DMS114 treated with DMSO at 0.1 percent for 48 hours (cell line): Measurements from ENCODE around the gene DLX1.
"Not testable (repeated sequence)": the region's sequence is repeated elsewhere in the genome, so short reads cannot be mapped to it uniquely, and the experiment has no call there.

Source experiments
- DNase-seq: peaks from one replicate; lab custom pipeline; 2025; ENCODE audit not compliant: unreplicated experiment; lab: John Stamatoyannopoulos, UW

Gene DLX1

DNA sequence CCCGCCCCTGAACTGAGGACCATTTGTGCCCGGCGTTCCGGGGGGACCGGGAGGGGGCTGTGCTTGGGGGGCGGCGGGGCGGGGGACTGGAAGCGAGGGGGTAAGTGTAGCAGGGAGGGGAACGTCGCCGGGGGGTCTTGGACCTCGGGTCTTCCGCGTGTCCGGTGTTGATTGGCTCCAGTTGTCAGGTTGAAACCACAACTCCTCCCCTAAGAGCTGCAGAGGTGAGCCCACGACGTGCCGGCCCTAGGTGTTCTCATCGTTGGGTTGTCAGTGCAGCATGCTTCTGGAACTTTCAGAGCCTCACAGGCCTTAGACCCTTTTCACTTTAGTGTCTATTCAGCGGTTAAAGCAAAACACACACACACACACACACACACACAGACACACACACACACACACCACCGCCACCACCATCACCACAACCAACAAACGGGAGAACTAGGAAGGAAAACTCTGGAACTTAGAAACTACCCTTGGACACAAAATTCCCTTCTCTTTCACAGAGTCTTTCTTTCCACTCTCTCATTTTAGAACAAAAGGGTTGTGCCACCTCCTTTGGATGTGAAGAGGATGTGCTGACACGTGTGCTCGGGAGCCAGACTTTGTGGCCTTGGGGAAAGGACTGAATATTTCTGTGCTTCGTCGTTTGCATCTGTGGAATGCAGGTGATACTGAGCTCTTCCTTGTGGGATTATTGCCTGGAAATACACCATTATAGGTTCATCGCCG lies 24.1 kb downstream of the DLX1 start:
- no peak for DNase-seq

DNA sequence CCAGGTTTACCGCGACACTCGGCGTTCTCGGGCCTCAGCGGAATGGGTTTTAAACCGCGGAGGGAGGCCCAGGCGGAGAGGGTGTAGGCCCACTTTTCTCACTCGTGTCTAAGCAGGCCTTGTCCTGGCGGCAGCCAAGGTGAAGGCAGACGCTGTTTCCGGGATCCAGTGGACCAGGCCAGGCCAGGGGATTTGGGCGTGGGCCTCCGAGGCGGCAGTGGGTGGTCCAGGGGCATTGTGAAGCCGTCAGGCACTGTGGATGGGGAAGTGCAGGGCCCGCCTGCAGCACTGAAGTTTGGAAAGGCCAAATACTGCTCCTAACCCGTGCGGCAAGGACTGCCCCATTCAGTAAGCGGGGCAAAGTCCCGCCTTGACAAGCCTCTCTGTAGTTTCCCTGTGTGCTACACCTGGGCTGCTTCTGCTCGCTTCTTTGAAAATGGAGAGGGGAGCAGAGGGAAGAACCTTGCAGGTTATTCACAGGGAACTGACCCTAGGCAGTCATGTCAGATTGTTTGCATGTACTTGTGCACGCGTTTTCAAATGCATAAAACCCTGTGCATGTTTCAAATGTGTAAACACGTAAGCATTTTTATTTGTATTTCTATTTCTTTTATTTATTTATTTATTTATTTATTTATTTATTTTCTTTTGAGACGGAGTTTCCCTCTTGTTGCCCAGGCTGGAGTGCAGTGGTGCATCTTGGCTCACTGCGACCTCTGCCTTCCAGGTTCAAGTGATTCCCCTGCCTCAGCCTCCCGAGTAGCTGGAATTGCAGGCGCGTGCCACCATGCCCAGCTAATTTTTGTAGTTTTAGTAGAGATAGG lies 24.9 kb downstream of the DLX1 start:
- no peak for DNase-seq

DNA sequence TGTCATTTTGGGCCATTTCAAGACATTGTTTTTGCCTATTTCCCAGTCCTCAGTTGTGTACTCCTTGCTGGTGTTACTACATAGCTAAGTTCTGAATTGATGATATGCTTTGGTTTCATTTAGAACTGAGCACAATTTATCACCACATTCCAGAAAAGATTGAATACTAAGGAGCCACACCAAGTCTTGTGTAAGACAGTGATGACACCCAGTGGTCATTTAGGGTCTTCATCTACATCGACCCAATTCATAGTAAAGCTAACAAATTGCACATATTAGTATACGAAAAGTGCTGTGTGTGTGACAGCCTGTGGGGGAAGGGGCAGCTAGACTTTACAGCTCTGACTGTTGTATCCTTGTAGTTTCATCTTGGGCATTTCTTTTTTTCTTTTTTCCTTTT lies 28.3 kb downstream of the DLX1 start:
- no peak for DNase-seq

DNA sequence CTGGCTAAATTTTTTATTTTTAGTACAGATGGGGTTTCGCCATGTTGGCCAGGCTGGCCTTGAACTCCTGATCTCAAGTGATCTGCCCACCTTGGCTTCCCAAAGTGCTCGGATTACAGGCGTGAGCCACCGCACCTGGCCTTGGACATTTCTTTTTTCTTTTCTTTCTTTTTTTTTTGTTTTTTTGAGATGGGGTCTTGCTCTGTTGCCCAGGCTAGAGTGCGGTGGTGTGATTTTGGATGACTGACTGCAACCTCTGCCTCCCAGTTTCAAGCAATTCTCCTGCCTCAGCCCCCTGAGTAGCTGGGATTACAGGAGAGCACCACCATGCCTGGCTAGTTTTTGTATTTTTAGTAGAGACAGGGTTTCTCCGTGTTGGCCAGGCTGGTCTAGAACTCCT lies 28.9 kb downstream of the DLX1 start:
- not testable (repeated sequence) for DNase-seq

DNA sequence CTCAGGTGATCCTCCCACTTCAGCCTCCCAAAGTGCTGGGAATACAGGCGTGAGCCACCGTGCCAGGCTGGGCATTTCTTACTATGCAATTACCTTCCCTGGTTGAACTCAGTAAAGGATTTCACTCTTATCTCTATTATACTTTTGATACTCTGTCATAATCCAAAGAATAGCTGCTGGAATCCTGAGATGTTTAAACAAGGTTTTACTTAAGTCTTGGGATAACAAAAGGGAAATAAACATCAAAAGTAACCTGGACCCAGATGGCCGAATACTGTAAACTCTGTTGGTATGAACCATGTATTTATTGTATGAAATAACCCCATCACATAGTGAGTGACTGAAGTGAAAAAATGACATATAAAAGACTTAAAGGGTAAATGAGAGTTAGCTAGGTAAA lies 29.3 kb downstream of the DLX1 start:
- no peak for DNase-seq

DNA sequence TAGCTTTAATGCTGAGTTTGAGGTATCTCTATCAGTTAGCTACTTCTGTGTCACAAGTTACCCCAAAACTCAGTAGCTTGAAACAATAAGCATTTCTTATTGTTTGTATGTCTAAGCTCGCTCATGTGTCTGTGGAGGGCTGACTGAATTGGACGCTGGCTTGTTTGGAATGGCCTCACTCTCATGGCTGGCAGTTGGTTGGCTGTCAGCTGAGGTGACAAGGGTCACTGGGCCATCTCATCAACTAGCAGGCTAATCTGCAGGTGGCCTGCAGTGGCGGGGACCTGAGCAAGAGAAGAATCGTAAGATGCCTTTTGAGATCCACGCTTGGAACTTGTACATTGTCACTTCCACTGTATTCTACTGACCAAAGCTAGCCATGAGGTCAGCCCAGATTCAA lies 30.8 kb downstream of the DLX1 start:
- DNase-seq: no peak

DNA sequence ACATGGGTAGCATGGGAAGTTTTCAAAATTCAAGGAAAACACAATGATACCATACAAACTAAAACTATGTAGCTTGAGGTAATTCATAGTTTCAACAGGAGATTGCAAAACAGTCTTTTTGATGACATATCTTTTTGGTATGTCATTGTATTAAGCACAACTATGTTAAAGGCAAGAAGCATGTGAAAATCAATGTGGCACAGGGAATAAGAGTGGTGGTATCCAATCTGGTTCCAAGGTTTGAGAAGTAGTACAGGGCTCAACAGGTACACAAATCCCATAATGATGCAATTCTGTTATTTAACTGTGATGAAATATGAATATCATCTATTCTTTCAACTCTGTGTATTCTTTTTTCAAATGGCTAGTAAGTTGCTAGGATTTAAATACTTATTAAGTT lies 33.8 kb downstream of the DLX1 start:
- no peak for DNase-seq

DNA sequence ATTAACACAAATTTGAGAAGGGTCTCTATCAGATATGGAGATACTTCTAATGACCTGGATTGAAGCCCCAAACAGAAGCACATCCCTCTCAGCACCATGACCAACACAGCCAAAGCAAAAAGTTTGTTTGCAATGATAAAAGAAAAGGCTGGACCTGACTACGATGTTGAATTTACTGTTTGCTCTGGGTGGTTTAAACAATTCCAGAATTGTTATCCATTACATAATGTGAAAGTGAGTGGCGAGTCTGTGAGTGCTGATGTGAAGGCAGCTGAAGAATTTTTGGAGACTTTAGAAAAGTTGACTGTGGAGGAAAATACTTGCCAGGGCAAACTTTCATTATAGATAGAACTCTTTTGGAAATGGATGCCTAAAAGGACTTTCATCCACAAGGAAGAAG lies 34.8 kb downstream of the DLX1 start:
- no peak for DNase-seq

DNA sequence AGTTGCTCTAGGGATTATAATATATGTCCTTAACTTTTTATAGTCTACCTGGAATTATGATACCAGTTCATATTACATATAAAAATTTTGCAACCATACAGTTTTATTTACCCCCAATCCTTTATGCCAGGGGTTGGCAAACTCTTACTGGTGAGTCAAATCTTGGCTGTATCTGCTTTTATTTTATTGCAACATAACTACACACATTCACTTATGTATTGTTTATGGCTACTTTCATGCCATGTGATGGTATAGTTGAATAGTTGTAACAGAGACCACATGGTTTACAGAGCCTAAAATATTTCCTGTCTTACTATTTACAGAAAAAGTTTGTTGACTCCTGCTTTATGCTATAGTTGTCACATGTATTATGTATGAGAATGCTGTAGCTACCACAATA lies 43.2 kb downstream of the DLX1 start:
- no peak for DNase-seq

DNA sequence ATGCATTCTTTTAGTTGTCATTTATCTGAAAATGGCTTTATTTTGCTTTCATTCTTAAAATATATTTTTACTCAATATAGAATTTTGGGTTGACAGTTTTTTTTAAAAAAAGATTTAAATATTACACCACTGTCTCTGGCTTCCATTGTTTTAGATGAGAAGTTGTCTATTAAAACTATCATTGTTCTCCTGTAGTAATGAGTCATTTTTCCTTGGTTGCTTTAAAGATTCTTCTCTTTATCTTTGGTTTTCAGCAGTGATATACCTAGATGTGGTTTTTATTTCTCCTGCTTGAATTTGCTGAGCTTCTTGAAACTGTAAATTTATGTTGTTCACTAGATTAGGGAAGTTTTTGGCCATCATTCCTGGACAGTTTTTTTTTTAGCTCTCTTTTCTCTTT lies 44.1 kb downstream of the DLX1 start:
- DNase-seq: no peak

DNA sequence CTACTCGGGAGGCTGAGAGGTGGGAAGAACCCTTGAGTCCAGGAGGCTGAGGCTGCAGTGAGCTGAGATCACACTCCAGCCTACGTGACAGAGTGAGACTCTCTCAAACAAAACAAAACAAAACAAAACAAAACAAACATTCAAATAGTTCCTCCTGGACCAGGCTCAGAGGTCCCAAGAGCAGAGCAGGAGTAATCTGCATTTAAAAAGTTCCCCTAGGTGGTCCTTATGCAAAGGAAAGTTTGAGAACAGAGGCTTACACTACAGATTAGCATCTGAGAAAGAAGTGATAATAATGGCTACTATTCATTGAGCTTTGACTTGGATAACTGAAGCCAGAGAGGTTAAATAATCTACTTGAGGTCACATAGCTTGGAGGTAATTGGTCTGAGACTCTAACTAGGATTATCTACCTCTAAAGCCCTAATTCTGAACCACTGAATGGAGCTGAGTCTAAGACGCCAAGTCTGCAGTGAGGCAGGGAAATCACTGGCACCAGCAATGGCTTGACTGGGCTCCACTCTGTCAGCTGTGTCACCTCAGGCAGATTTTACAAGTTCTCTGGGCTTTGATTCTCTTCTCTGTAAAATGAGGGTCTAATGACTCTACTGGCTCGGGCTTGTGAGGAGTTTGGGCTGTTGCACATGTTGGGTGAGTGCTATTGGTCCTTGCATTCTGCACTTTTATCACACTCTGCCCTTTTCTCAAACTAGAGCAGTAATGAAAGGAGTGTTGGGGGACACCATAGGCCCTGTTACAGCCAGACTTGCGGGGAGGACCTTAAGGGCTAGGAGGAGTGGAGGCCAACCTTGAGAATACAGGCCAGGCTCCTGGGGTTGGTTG lies 46.6 kb downstream of the DLX1 start:
- DNase-seq: no peak

DNA sequence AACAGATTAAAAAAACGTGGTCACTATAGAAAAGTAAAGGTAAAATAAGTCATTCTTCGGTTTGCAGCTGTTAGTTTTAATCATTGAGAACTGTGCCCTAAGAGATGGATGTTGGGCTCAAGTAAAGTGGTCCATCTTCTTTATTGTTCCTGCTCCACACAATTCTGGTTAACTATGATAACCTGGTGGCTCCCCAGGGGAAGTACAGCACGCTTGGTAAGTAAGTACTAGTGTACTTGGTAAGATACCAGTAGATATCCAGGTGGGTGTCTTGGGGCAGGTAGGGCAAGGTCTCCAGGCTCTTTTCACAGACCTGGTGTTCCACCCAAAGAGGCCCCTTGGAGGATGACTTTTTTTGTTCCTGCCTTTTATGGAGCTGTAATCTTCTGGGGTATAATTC lies 49.0 kb downstream of the DLX1 start:
- no peak for DNase-seq

DNA sequence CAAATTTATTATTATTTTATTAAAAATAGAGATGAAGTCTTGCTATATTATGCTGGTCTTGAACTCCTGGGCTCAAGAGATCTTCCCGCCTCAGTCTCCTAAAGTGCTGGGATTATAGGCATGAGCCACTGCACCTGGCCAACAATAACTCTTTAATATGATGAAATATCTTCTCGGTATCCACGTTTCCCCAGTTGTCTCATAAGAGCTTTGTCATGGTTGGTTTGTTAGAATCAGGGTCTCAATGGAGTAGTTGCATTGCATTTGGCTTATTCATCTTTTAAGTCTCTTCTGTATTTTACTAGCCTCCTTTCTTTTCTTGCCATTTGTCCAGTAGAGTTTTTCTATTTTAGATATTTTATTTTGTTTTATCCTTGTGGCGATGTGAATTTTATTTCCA lies 50.1 kb downstream of the DLX1 start:
- DNase-seq: no peak

DNA sequence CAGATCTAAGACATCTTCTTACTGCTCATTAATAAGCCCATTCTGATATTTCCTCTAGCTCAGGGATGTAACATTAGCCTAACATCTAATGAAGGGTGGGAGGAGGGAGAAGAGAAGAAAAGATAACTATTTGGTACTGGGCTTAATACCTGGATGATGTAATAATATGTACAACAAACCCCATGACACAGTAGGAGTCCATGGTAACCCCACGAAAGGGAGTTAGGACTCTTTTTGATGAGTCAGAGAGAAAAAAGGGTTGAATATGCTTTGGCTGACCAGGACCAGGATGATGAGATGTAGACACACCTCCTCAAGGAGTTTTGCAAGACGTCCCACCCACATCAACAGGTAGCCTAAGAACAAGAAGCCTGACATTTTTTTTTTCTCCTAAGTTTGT lies 51.8 kb downstream of the DLX1 start:
- DNase-seq: no peak

DNA sequence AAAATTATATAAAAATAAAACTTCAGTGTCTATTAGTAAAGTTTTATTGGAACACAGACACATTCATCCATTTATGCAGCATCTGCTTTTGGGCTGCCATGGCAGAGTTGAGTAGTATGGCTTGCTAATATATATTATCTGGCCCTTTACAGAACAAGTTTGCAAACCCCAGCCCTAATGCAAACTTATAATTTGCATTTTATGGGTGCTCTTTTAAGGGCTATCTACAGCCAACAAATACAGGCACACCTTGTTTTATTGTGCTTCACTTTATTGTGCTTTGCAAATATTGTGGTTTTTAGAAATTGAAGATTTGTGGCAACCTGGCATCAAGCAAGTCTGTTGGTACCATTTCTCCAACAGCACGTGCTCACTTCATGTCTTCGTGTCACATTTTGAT lies 52.6 kb downstream of the DLX1 start:
- no peak for DNase-seq

DNA sequence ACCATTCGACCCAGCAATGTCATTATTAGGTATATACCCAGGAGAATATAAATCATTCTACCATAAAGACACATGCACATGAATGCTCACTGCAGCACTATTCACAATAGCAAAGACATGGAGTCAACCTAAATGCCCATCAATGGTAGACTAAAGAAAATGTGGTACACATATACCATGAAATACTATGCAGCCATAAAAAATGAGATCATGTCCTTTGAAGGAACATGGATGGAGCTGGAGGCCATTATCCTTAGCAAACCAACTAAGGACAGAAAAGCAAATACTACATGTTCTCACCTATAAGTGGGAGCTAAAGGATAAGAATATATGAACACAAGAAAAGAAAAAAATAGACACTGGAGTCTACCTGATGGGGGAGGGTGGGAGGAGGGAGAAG lies 53.4 kb downstream of the DLX1 start:
- DNase-seq: not testable (repeated sequence)
